Astrocyte (in vitro differentiated cells and primary cell): ENCODE results near the gene ZNF827.

Source experiments
- CTCF ChIP-seq: IDR thresholded peaks from 2 replicates; pipeline ENCODE4 v1.5.1; 2011; ENCODE audit warnings: low read depth, mild to moderate bottlenecking, inconsistent platforms, low read length, moderate library complexity; ENCODE audit not compliant: insufficient read depth
- EZH2 ChIP-seq: IDR thresholded peaks from 2 replicates; pipeline ENCODE4 v1.6.1; 2012; ENCODE audit warnings: mild to moderate bottlenecking, low read length, inconsistent platforms; ENCODE audit not compliant: insufficient read depth

- TF ChIP-seq CTCF (no peak), EZH2 (no peak)
These were observed 172.3 kb downstream of the ZNF827 start for GRCh38 chr4:145766273-145766672.
